SU-DHL-6 (cell line): Measurements from ENCODE around the gene TMPRSS5.

Source experiments
- H2AFZ ChIP-seq: fragments of 200-600 bp; sonication (generic); 2 replicates; pipeline ENCODE4 v1.6.1; 2014; ENCODE audit warnings: low read depth, mild to moderate bottlenecking, moderate library complexity, mixed read lengths, antibody characterized with exemption, low read length; ENCODE audit not compliant: severe bottlenecking
- H3F3A ChIP-seq: fragments of 200-600 bp; shearing (Covaris generic); 2 replicates; pipeline ENCODE4 v1.6.0; 2016; ENCODE audit warnings: antibody characterized with exemption, mild to moderate bottlenecking; ENCODE audit not compliant: insufficient read depth
- H3K27ac ChIP-seq: fragments of 200-600 bp; sonication (generic); 2 replicates; pipeline ENCODE4 v1.5.1; 2016; ENCODE audit warnings: low read depth, mild to moderate bottlenecking, low read length, moderate library complexity, mixed read lengths
- H3K27me3 ChIP-seq: fragments of 200-600 bp; sonication (generic), shearing (Covaris generic); 2 replicates; pipeline ENCODE4 v1.6.0; 2014; ENCODE audit warnings: mild to moderate bottlenecking, low read length
- H3K36me3 ChIP-seq: fragments of 200-600 bp; sonication (generic); 2 replicates; pipeline ENCODE4 v1.6.1; 2014; ENCODE audit warnings: mild to moderate bottlenecking, low read length, mixed read lengths
- H3K4me2 ChIP-seq: fragments of 300-600, 200-600 bp; shearing (Covaris generic), sonication (generic); 2 replicates; pipeline ENCODE4 v1.6.0; 2014; ENCODE audit warnings: low read length, low read depth, mild to moderate bottlenecking; ENCODE audit not compliant: poor library complexity, severe bottlenecking
- H3K4me3 ChIP-seq: fragments of 200-600 bp; sonication (generic); 2 replicates; pipeline ENCODE4 v1.5.1; 2014; ENCODE audit warnings: antibody characterized with exemption, low read length, mild to moderate bottlenecking, mixed read lengths; ENCODE audit not compliant: insufficient read depth, poor library complexity, severe bottlenecking
- H3K79me2 ChIP-seq: fragments of 200-600 bp; sonication (generic); 2 replicates; pipeline ENCODE4 v1.6.1; 2014; ENCODE audit warnings: mild to moderate bottlenecking, low read length, moderate library complexity; ENCODE audit not compliant: insufficient read depth
- H3K9ac ChIP-seq: fragments of 200-600 bp; sonication (generic); 2 replicates; pipeline ENCODE4 v1.7.0; 2014; ENCODE audit warnings: mild to moderate bottlenecking, low read length
- H3K9me2 ChIP-seq: fragments of 200-600 bp; sonication (generic); replicated peaks from 2 replicates; pipeline ENCODE4 v1.6.1; 2014; ENCODE audit warnings: low read length; ENCODE audit not compliant: insufficient read depth
- H3K9me3 ChIP-seq: fragments of 200-600 bp; sonication (generic); 2 replicates; pipeline ENCODE4 v1.6.1; 2014; ENCODE audit warnings: low read length, mixed read lengths; ENCODE audit not compliant: insufficient read depth
- H4K20me1 ChIP-seq: fragments of 200-600 bp; sonication (generic); 2 replicates; pipeline ENCODE4 v1.6.1; 2014; ENCODE audit warnings: low read depth, mild to moderate bottlenecking, antibody characterized with exemption, low read length, moderate library complexity, mixed read lengths
- EZH2phosphoT487 ChIP-seq: fragments of 200-600 bp; sonication (generic), shearing (Covaris generic); conservative IDR thresholded peaks from 2 replicates; pipeline ENCODE4 v1.6.1; 2018; ENCODE audit warnings: mild to moderate bottlenecking, antibody characterized with exemption, low read length, moderate library complexity, mixed read lengths
- TF ChIP-seq, protein P1 (sequence below): fragments of 200-600 bp; sonication (generic); IDR thresholded peaks from one replicate; pipeline ENCODE4 v1.5.1; 2017; ENCODE audit warnings: antibody characterized with exemption, mild to moderate bottlenecking, low read length, moderate library complexity; ENCODE audit not compliant: insufficient read depth, poor library complexity, severe bottlenecking

The TMPRSS5 gene

GRCh38 chr11:113670149-113670830, 35.8 kb downstream of the TMPRSS5 start:
- no peak overlapping the region for H2AFZ ChIP-seq
- no peaks in the 10 kb centered on the region for H3K79me2 ChIP-seq
- no peak overlapping the region for H3K27ac ChIP-seq
- no peaks in the 10 kb centered on the region for H4K20me1 ChIP-seq
- TF ChIP-seq, protein P1, sequence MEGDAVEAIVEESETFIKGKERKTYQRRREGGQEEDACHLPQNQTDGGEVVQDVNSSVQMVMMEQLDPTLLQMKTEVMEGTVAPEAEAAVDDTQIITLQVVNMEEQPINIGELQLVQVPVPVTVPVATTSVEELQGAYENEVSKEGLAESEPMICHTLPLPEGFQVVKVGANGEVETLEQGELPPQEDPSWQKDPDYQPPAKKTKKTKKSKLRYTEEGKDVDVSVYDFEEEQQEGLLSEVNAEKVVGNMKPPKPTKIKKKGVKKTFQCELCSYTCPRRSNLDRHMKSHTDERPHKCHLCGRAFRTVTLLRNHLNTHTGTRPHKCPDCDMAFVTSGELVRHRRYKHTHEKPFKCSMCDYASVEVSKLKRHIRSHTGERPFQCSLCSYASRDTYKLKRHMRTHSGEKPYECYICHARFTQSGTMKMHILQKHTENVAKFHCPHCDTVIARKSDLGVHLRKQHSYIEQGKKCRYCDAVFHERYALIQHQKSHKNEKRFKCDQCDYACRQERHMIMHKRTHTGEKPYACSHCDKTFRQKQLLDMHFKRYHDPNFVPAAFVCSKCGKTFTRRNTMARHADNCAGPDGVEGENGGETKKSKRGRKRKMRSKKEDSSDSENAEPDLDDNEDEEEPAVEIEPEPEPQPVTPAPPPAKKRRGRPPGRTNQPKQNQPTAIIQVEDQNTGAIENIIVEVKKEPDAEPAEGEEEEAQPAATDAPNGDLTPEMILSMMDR = no peak
- TF ChIP-seq EZH2phosphoT487 = no peak
- no peaks in the 10 kb centered on the region for H3F3A ChIP-seq
- H3K4me2 ChIP-seq = no peak overlapping the region
- no peak overlapping the region for H3K4me3 ChIP-seq
- H3K27me3 ChIP-seq = peaks cover 3% of the 10 kb centered on the region; the same call in 1 of the 2 replicates
- no peaks in the 10 kb centered on the region for H3K9me2 ChIP-seq
- H3K9me3 ChIP-seq = no peaks in the 10 kb centered on the region
- H3K9ac ChIP-seq = no peak overlapping the region
- H3K36me3 ChIP-seq = no peaks in the 10 kb centered on the region

DNA sequence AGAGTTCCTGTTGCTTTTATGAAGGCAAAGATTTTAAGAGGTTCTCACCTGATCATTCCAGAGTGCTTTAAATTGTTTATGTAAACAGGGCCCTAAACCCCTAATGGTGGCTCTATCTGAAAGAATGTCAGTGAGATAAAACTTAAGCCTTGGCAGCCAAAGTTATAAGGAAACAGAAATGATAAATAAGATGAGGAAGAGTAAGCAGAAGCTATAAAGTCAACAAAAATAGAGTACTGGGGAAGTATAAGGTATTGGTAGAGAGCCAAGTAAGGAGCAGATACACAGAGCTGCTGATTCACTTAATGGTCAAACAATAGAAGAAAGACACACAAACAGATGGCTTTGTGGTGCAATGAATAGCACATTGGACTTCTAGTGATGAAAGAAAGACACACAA, 37.9 kb downstream of the TMPRSS5 start:
- no peak overlapping the region for H2AFZ ChIP-seq
- H3K27me3 ChIP-seq = peaks cover 3% of the 10 kb centered on the region; the same call in 1 of the 2 replicates
- TF ChIP-seq, protein P1 = no peak
- no peaks in the 10 kb centered on the region for H3F3A ChIP-seq
- no peak overlapping the region for H3K4me3 ChIP-seq
- H4K20me1 ChIP-seq = no peaks in the 10 kb centered on the region
- no peaks in the 10 kb centered on the region for H3K79me2 ChIP-seq
- H3K36me3 ChIP-seq = no peaks in the 10 kb centered on the region
- no peak overlapping the region for H3K27ac ChIP-seq
- no peaks in the 10 kb centered on the region for H3K9me2 ChIP-seq
- no peaks in the 10 kb centered on the region for H3K9me3 ChIP-seq
- H3K4me2 ChIP-seq = no peak overlapping the region
- no peak overlapping the region for H3K9ac ChIP-seq

- H3K4me3 ChIP-seq = no peak overlapping the region
- H3K4me2 ChIP-seq = no peak overlapping the region
- TF ChIP-seq, protein P1 = no peak
- no peak for TF ChIP-seq EZH2phosphoT487
- no peaks in the 10 kb centered on the region for H3K36me3 ChIP-seq
- no peaks in the 10 kb centered on the region for H3K9me3 ChIP-seq
- H2AFZ ChIP-seq = no peak overlapping the region
- no peaks in the 10 kb centered on the region for H3K9me2 ChIP-seq
- no peaks in the 10 kb centered on the region for H3K79me2 ChIP-seq
- H3K27ac ChIP-seq = no peak overlapping the region
- no peaks in the 10 kb centered on the region for H3F3A ChIP-seq
- no peaks in the 10 kb centered on the region for H4K20me1 ChIP-seq
- H3K9ac ChIP-seq = no peak overlapping the region
- H3K27me3 ChIP-seq = peaks cover 3% of the 10 kb centered on the region; the same call in 1 of the 2 replicates
Measured at GRCh38 chr11:113667801-113668200, 38.3 kb downstream of the TMPRSS5 start.
